GM18951 (cell line): Measurements from ENCODE around the gene ATP1B3.
A peak's percentile ranks its signal among the peaks of the same experiment; 100 is the strongest.
"Not testable (repeated sequence)": the region's sequence is repeated elsewhere in the genome, so short reads cannot be mapped to it uniquely, and the experiment has no call there.

Experiments used
- POLR2A ChIP-seq: IDR thresholded peaks from 4 replicates; pipeline ENCODE4 v1.6.1; 2011; ENCODE audit warnings: mild to moderate bottlenecking; ENCODE audit not compliant: insufficient read length, insufficient read depth; ENCODE audit errors: extremely low read depth
- in situ Hi-C: fragments of 300-500 bp; cut with MboI; formaldehyde crosslinking; loops from one replicate; pipeline ENCODE4 v1.12.0; 2022; ENCODE audit warnings: low sequenced_read_pairs, mixed read lengths, inconsistent platforms; ENCODE audit not compliant: unreplicated experiment

The ATP1B3 gene

GRCh38 chr3:141876381-141876890, at the start of gene ATP1B3:
ATP1B3 (plus strand) TSS chr3:141876643; CDS start chr3:141876802, 159 bp downstream.
- TF ChIP-seq POLR2A, result peak; percentile 99

DNA sequence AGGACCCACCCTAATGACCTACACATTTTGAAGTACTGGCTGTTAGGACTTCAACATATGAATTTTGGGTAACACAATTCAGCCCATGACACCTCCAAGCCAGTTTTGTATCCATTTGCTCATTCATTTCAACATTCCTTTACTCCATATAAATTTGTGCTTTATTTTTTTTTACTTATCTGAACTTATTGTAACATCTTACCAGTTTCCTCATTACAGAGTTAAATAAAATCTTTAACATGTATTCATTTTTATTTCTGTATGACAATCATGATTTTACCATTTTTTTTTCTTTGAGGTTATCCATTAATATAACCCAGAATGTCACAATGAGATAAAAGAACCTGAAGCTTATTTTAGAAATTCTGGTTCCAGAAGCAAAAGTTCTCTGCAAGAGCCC, 48.0 kb upstream of the ATP1B3 start:
- in situ Hi-C loops, result no loop called here
- TF ChIP-seq POLR2A, result no peak

More at GRCh38 chr3:141876381-141876890, at the start of gene ATP1B3:
- in situ Hi-C loops, result no loop called here

- in situ Hi-C loops, result no loop called here
- TF ChIP-seq POLR2A, result no peak
Measured at GRCh38 chr3:141828890-141829289, 47.6 kb upstream of the ATP1B3 start.

- in situ Hi-C loops, result no loop called here
- no peak for TF ChIP-seq POLR2A
Measured at GRCh38 chr3:141830508-141830907, 45.9 kb upstream of the ATP1B3 start.

DNA sequence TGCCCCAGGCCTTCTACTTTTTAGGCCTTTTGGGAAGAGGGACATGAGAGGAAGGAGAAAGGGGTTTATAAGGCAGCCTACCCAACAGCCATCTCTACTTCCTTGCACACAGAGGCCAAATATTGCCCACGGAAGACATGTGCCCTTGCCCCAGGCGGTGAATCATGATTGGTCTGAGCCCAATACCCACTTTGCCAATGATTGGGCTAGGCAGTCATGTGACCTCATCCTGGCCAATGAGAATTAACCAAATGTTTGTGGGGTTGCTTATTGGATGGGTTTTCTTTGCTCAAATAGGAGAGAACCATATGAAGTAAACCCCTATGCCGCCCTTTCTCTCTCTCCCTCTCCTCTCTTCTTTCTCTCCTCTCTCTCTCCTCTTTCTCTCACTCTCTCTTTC, 42.2 kb upstream of the ATP1B3 start:
- in situ Hi-C loops, result no loop called here
- no peak for TF ChIP-seq POLR2A

DNA sequence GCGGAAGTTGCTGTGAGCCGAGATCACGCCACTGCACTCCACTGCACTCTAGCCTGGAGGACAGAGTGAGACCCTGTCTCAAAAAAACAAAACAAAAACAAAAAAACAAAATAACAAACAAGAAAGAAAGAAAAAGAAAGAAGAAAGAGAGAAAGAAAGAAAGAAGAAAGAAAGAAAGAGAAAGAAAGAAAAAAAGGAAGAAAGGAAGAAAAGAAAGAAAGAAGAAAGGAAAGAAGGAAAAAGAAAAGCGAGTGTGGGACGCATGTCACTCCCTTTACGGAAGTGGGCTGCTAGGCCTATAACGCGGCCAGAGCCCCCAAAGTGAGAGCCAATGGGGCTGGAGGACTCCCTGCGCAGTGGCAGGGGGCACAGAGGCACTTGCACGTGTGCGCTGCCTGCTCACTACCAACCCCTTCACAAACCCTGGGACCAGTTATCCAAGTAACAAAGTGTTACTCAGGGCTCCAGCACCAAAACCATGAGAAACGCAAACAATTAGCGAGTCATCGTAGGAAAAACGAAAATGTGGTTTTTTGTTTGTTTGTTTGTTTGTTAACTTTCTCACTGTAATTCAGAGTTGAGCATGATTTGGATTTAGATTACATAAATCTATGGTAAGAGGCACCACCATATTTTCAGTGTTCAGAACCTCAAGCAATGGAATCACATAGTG, 40.8 kb upstream of the ATP1B3 start:
- TF ChIP-seq POLR2A, result no peak
- in situ Hi-C loops, result no loop called here

DNA sequence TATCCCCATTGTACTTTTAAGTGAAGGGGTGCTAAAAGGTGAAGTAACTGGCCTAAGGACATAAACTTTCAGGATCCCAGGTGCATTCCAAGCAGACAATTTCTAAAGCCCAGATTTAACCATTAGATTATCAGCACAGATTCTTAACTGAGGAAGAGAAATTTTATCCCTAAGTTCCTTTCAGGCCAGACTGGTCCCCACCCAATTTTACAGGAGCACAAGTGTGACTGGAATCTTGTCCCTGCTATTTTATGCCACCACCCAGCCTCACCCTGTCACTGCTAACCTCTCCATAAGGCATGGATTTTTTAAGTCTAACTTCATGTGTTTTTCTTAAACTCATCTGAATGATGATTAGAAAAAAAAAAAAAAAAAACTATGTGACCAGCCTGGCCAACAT, 37.1 kb upstream of the ATP1B3 start:
- TF ChIP-seq POLR2A, result no peak
- in situ Hi-C loops, result no loop called here

- TF ChIP-seq POLR2A, result no peak
- in situ Hi-C loops, result no loop called here
Measured at GRCh38 chr3:141840737-141841544, 35.5 kb upstream of the ATP1B3 start.

GRCh38 chr3:141844108-141844507, 32.3 kb upstream of the ATP1B3 start:
- no peak for TF ChIP-seq POLR2A
- in situ Hi-C loops, result no loop called here

DNA sequence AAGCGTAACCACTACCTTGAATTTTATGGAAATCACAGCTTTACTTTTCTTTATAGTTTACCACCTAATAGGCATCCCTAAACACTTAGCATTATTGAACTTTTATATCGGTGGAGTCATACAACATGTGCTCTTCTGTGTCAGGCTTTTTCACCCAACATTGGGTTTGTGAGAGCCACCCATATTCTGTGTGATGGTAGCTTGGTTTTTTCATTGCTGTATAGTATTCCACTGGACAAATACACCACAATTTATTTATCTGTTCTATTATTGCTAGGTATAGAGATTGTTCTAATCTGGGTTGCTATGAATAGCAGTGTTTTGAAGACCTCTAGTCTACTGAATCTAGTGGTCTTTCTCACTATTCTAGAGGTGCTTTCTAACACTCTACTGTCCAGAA, 31.6 kb upstream of the ATP1B3 start:
- in situ Hi-C loops, result no loop called here
- no peak for TF ChIP-seq POLR2A

- in situ Hi-C loops, result no loop called here
- TF ChIP-seq POLR2A, result no peak
Measured at GRCh38 chr3:141845407-141846049, 30.9 kb upstream of the ATP1B3 start.

DNA sequence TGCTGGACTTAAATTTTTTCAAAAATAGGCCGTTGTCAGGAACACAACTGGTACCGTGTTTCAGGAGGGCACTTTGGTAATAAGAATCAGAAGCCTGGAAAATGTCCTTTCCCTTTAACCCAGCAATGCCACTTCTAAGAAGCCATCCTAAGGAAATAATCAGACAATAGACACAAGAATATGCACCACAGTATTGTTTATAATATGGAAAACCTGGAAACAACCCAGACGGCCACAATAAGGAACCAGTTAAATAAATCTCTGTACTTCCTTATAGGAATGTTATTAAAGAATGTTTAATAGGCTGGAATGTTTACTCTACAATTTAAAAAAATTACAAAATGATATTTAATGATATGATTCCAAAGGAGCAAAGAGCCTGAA, 30.4 kb upstream of the ATP1B3 start:
- no peak for TF ChIP-seq POLR2A
- in situ Hi-C loops, result no loop called here

DNA sequence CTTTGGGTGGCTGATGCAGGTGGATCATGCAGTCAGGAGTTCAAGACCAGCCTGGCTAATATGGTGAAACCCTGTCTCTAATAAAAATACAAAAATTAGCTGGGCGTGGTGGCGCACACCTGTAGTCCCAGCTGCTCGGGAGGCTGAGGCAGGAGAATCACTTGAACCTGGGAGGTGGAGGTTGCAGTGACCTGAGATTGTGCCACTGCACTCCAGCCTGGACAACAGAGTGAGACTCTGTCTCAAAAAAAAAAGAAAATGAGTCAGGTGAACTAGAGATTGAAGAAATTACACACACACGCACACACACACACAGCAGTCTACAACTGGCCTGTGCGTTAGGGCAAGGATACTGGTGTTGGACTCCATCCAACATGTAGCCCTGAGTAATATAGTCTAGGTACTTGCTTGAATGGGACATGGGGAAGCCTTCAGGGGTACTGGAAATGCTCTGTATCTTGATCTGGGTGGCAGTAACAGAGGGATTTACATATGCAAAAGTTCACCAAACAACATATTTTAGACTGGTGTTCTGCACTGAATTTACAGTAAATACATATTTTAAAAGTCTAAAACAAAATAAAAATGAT, 28.2 kb upstream of the ATP1B3 start:
- in situ Hi-C loops, result not testable (repeated sequence)

GRCh38 chr3:141849056-141849815, 27.2 kb upstream of the ATP1B3 start:
- in situ Hi-C loops, result no loop called here
- TF ChIP-seq POLR2A, result no peak
